Uterus (tissue), 4 donors: ENCODE results near the gene FBXL15. TPM values are rescaled to one million over a fixed set of nuclear protein-coding genes. Genes with fewer than 3 reads are reported as not detected.

Experiments used
- DNase-seq, 2 donors: peaks; one replicate each; pipeline ENCODE4 v3.0.0-alpha.2; 2019 to 2020
- H3K27ac ChIP-seq, 2 donors: fragments of 200-600 bp; sonication (generic); 1 replicate in 1 of 2; 2 replicates in 1 of 2; pipeline ENCODE4 v1.5.1; 2016 to 2018
- H3K27me3 ChIP-seq, 2 donors: fragments of 200-600 bp; sonication (generic); one replicate each; pipeline ENCODE4 v1.5.1; 2018 to 2019; ENCODE audit warnings: control low read depth in 1 of 2
- H3K36me3 ChIP-seq, 2 donors: fragments of 200-600 bp; sonication (generic); one replicate each; pipeline ENCODE4 v1.5.1; 2019; ENCODE audit warnings: control low read depth in 1 of 2
- H3K4me1 ChIP-seq, 2 donors: fragments of 200-600 bp; sonication (generic); one replicate each; pipeline ENCODE4 v1.5.1; 2018 to 2019; ENCODE audit warnings: control low read depth in 1 of 2
- H3K4me3 ChIP-seq, 2 donors: fragments of 200-600 bp; sonication (generic); 1 replicate in 1 of 2; 2 replicates in 1 of 2; pipeline ENCODE4 v1.5.1; 2018 to 2019; ENCODE audit warnings: mild to moderate bottlenecking in 1 of 2
- H3K9me3 ChIP-seq, 2 donors: fragments of 200-600 bp; sonication (generic); one replicate each; pipeline ENCODE4 v1.5.1; 2019; ENCODE audit warnings: control low read depth in 1 of 2
- CTCF ChIP-seq, 4 experiments: fragments of 200-600 bp in 2 of 4; fragments of 450-650 bp in 2 of 4; sonication (generic) in 2 of 4; IDR thresholded peaks; one replicate each; pipeline ENCODE4 v1.5.1; 2016 to 2019; ENCODE audit warnings: antibody characterized with exemption in 4 of 4, mild to moderate bottlenecking in 2 of 4, moderate library complexity in 1 of 4
- POLR2A ChIP-seq, 2 donors: fragments of 450-650 bp; IDR thresholded peaks; one replicate each; pipeline ENCODE4 v1.6.1; 2016; ENCODE audit warnings: antibody characterized with exemption in 2 of 2, mild to moderate bottlenecking in 1 of 2, moderate library complexity in 1 of 2
- intact Hi-C: fragments of 100-400 bp; cut with DNase I; formaldehyde crosslinking; loops from one replicate; pipeline ENCODE4 v1.15.1; 2023; ENCODE audit warnings: low total_unique reads
- microRNA counts, 2 donors: library from miRNA; unstranded; fragments of <30 nt; microRNA quantifications; one replicate each; lab custom pipeline; 2016 to 2017
- microRNA-seq: library from miRNA; unstranded; fragments of <30 nt; microRNA quantifications from one replicate; pipeline ENCODE4, GENCODE V29; 2016; ENCODE audit warnings: borderline microRNAs expressed, borderline replicate concordance
- small RNA-seq: library from RNA; depleted of rRNA; stranded (forward); fragments of <200 nt; gene quantifications from one replicate; pipeline ENCODE3, GENCODE V24; 2016
- total RNA-seq, 4 donors: library from RNA; depleted of rRNA in 3 of 4; stranded (reverse); fragments of >200 nt in 3 of 4; gene quantifications; one replicate each; pipeline versions ENCODE4 v1.1.0 to v1.2.4, GENCODE V29; 2014 to 2023
- donor health status: DM: yes; HTN: yes; CAD: no.

The FBXL15 gene
- total RNA-seq, 4 donors from 2014 or later: 6.8 to 40.0 (median 16.7) TPM

GRCh38 chr10:102470579-102471546 is 50.2 kb downstream of the FBXL15 start:
- no peaks in the 10 kb centered on the region for H3K9me3 ChIP-seq
- no peak overlapping the region for H3K4me3 ChIP-seq
- no peak for DNase-seq
- H3K27ac ChIP-seq: no peak overlapping the region
- TF ChIP-seq CTCF (IDR thresholded peaks at IDR 0.05): no peak
- TF ChIP-seq POLR2A (IDR thresholded peaks at IDR 0.05): no peak
- H3K36me3 ChIP-seq: no peaks in the 10 kb centered on the region
- no peaks in the 10 kb centered on the region for H3K4me1 ChIP-seq
- intact Hi-C loops: no loop called here
- H3K27me3 ChIP-seq: no peaks in the 10 kb centered on the region

MicroRNAs encoded within 50 kb of the gene (microRNA counts, 767-probe panel; counts per million panel counts)
- 0 counts per million in 2 donors for microRNA hsa-miR-146b-3p (lab: Ali Mortazavi, UCI)
- 3,581 to 5,257 counts per million in 2 donors for microRNA hsa-miR-146b-5p (lab: Ali Mortazavi, UCI)

Small RNA genes lying within 50 kb of the gene (microRNA-seq; reads per million reads assigned to microRNA genes)
- gene MIR146B: 992 reads per million, percentile 81 among the genes with 10 or more reads in this experiment

Small RNA genes lying within 50 kb of the gene (small RNA-seq; reads per million reads assigned to genes)
- gene MIR146B: 165 reads per million, percentile 95 among the genes with 10 or more reads in this experiment

Other genes with a start within 250 kb of the FBXL15 start
- gene ELOVL3, start 194.5 kb upstream of the FBXL15 start, total RNA-seq: under 1 TPM in 1 of 4 donors, not detected in 3; 0.51 TPM
- not detected for gene PITX3, start 179.3 kb upstream of the FBXL15 start, total RNA-seq
- 10 to 100 TPM; 10.9 to 45.4 (median 23.9) TPM for gene GBF1, start 175.3 kb upstream of the FBXL15 start, total RNA-seq
- 10 to 100 TPM in 2 of 4 donors, 1 to 10 TPM in 2; 6.4 to 61.7 (median 10.7) TPM for gene NFKB2, start 25.1 kb upstream of the FBXL15 start, total RNA-seq
- 100 to 1,000 TPM in 1 of 4 donors, 10 to 100 TPM in 2, not detected in 1; 31.3 to 114 (median 37.3) TPM for gene PSD, start 2.1 kb upstream of the FBXL15 start, total RNA-seq
- gene CUEDC2, start 11.7 kb downstream of the FBXL15 start, total RNA-seq: 10 to 100 TPM; 26.2 to 51.6 (median 35.6) TPM
- gene C10orf95, start 30.7 kb downstream of the FBXL15 start, total RNA-seq: under 1 TPM in 1 of 4 donors, not detected in 3; 0.21 TPM
- 100 to 1,000 TPM in 1 of 4 donors, 10 to 100 TPM in 3; 38.7 to 106 (median 70.9) TPM for gene ACTR1A, start 81.9 kb downstream of the FBXL15 start, total RNA-seq
- gene SUFU, start 83.1 kb downstream of the FBXL15 start, total RNA-seq: 10 to 100 TPM in 2 of 4 donors, 1 to 10 TPM in 2; 2.8 to 20.7 (median 12.3) TPM
- 100 to 1,000 TPM in 2 of 4 donors, 10 to 100 TPM in 2; 71.2 to 119 (median 102) TPM for gene TRIM8, start 223.6 kb downstream of the FBXL15 start, total RNA-seq